Panc1 (cell line): ENCODE measurements around the gene CDKAL1. TPM values are rescaled to one million over a fixed set of nuclear protein-coding genes. Genes with fewer than 3 reads are reported as not detected.

Experiments used
- ATAC-seq: fragments of 200-7000 bp; cut with Tn5 transposase; 2 replicates; pipeline ENCODE4 v1.9.1; 2020; ENCODE audit warnings: mild to moderate bottlenecking, moderate library complexity
- BruUV-seq: library from RNA; stranded (reverse); fragments of 400-500 nt; replicated peaks from 2 replicates; lab custom pipeline; 2021; lab: Mats Ljungman, UMichigan
- CTCF ChIA-PET: fragments of 300-600 bp; sonication (Branson Sonifier 250); formaldehyde crosslinking; loops from one replicate; lab custom pipeline; 2022; ENCODE audit warnings: antibody characterized with exemption; lab: Charles Lee
- POLR2A ChIA-PET: fragments of 300-600 bp; sonication (Branson Sonifier 250); formaldehyde crosslinking; loops from one replicate; lab custom pipeline; 2022; ENCODE audit warnings: antibody characterized with exemption; lab: Charles Lee
- DNase-seq: peaks from one replicate; pipeline ENCODE4 v3.0.0-alpha.2; 2010; ENCODE audit warnings: low read depth, low spot score
- H3K27ac ChIP-seq: 2 replicates; pipeline ENCODE4 v1.5.1; 2011; ENCODE audit warnings: mild to moderate bottlenecking, low read length, inconsistent platforms
- H3K27me3 ChIP-seq: fragments of 200-500 bp; sonication (Bioruptor generic); 2 replicates; pipeline ENCODE4 v1.6.0; 2014; ENCODE audit warnings: low read length, inconsistent platforms; ENCODE audit not compliant: control insufficient read depth, insufficient read depth
- H3K36me3 ChIP-seq: fragments of 200-500 bp; sonication (Bioruptor generic); 2 replicates; pipeline ENCODE4 v1.5.1; 2014; ENCODE audit warnings: inconsistent platforms, mild to moderate bottlenecking, low read length, moderate library complexity; ENCODE audit not compliant: control insufficient read depth, insufficient read depth
- H3K4me1 ChIP-seq: 2 replicates; pipeline ENCODE4 v1.5.1; 2011; ENCODE audit warnings: inconsistent platforms, mild to moderate bottlenecking, low read length, moderate library complexity; ENCODE audit not compliant: control insufficient read depth, insufficient read depth
- H3K4me3 ChIP-seq, 2 experiments: 2 replicates each; pipeline ENCODE4 v1.5.1; 2011 to 2012; ENCODE audit warnings: low read depth in 2 of 2, low read length in 2 of 2, mild to moderate bottlenecking in 2 of 2, inconsistent platforms in 1 of 2, moderate library complexity in 1 of 2
- H3K9me3 ChIP-seq: fragments of 200-500 bp; sonication (Bioruptor generic); 2 replicates; pipeline ENCODE4 v1.5.1; 2014; ENCODE audit warnings: low read depth, mild to moderate bottlenecking, inconsistent platforms, low read length, moderate library complexity; ENCODE audit not compliant: control insufficient read depth, insufficient read depth
- CTCF ChIP-seq: fragments of 450-650 bp; IDR thresholded peaks from 2 replicates; pipeline ENCODE4 v1.5.1; 2017; ENCODE audit warnings: mild to moderate bottlenecking
- POLR2AphosphoS5 ChIP-seq: IDR thresholded peaks from 2 replicates; pipeline ENCODE4 v1.6.1; 2012; ENCODE audit warnings: mild to moderate bottlenecking, low read depth, low read length, moderate library complexity
- REST ChIP-seq, 2 experiments: IDR thresholded peaks; 2 replicates each; pipeline ENCODE4 v1.6.1; 2011 to 2012; ENCODE audit warnings: low read depth in 2 of 2, control low read depth in 1 of 2, low read length in 1 of 2, mild to moderate bottlenecking in 1 of 2, moderate library complexity in 1 of 2; ENCODE audit not compliant: insufficient read depth in 1 of 2
- SIN3A ChIP-seq: IDR thresholded peaks from 2 replicates; pipeline ENCODE4 v1.6.1; 2012; ENCODE audit warnings: low read depth, mild to moderate bottlenecking, low read length, moderate library complexity, borderline replicate concordance; ENCODE audit not compliant: insufficient read depth
- TCF7L2 ChIP-seq: IDR thresholded peaks from 2 replicates; pipeline ENCODE4 v1.6.1; 2011; ENCODE audit warnings: mild to moderate bottlenecking, low read depth, low read length, inconsistent platforms
- in situ Hi-C: cut with HindIII; loops from 2 replicates; pipeline ENCODE4 v1.10.0; 2016; ENCODE audit warnings: low sequenced_read_pairs, low pct_unique_long_range_greater_than_20kb
- intact Hi-C: fragments of 100-400 bp; cut with micrococcal nuclease; formaldehyde crosslinking; loops from one replicate; pipeline ENCODE4 v1.10.0; 2022; ENCODE audit not compliant: unreplicated experiment
- total RNA-seq: library from RNA; stranded (reverse); gene quantifications from one replicate; pipeline ENCODE4 v1.2.1, GENCODE V29; 2021; ENCODE audit not compliant: unreplicated experiment

CDKAL1 gene
- total RNA-seq, 1 experiment from 2014 or later = 14.5 TPM

- ATAC-seq (no peak), DNase-seq (no peak)
- ChIA-PET POLR2A (no interaction called here), CTCF (no interaction called here)
- TF ChIP-seq TCF7L2 (no peak), SIN3A (no peak), REST (IDR thresholded peaks at IDR 0.05; ENCODE audit: insufficient read depth in 1 of 2, low read depth in 2 of 2, low read length in 1 of 2) (no peak), CTCF (no peak), POLR2AphosphoS5 (no peak)
- no peak overlapping the region for H3K4me3 ChIP-seq
- peaks cover 3% of the 10 kb centered on the region; the same call in 1 of the 2 replicates for H3K9me3 ChIP-seq
- no peaks in the 10 kb centered on the region for H3K4me1 ChIP-seq
- no TSS peak for BruUV-seq
- intact Hi-C loops (no loop called here), in situ Hi-C loops (no loop called here)
- no peaks in the 10 kb centered on the region for H3K27me3 ChIP-seq
- no peak overlapping the region for H3K27ac ChIP-seq
- H3K36me3 ChIP-seq = no peaks in the 10 kb centered on the region
Measured at GRCh38 chr6:20997770-20998147, 463.5 kb downstream of the CDKAL1 start.

- no peak overlapping the region for H3K4me3 ChIP-seq
- ChIA-PET CTCF (no interaction called here), POLR2A (no interaction called here)
- intact Hi-C loops = no loop called here
- ATAC-seq (no peak), DNase-seq (no peak)
- H3K27ac ChIP-seq = no peak overlapping the region
- BruUV-seq = no TSS peak
- in situ Hi-C loops = no loop called here
- H3K4me1 ChIP-seq = no peaks in the 10 kb centered on the region; the same call in 1 of the 2 replicates
- peaks cover 3% of the 10 kb centered on the region; the same call in 1 of the 2 replicates for H3K9me3 ChIP-seq
- no peaks in the 10 kb centered on the region for H3K36me3 ChIP-seq
- TF ChIP-seq CTCF (no peak), REST (IDR thresholded peaks at IDR 0.05; ENCODE audit: insufficient read depth in 1 of 2, low read depth in 2 of 2, low read length in 1 of 2) (no peak), POLR2AphosphoS5 (no peak), TCF7L2 (no peak), SIN3A (no peak)
- H3K27me3 ChIP-seq = no peaks in the 10 kb centered on the region
Measured at GRCh38 chr6:20998748-20999448, 464.6 kb downstream of the CDKAL1 start.
